ENCODE measurements around the gene C1orf210. TPM values are rescaled to one million over a fixed set of nuclear protein-coding genes. Genes with fewer than 3 reads are reported as not detected.

Gene C1orf210
- total RNA-seq, 1 experiment from 2014 or later, result 7.6 TPM

GRCh38 chr1:43321331-43321891 is 36.0 kb upstream of the C1orf210 start:
- ATAC-seq, result peak; percentile 75
- Histone ChIP-seq H3K4me1 (ENCODE audit: control insufficient read depth in 1 of 2, insufficient read depth in 2 of 2, low read length in 2 of 2) (peaks cover 0 to 27% of the 10 kb centered on the region in 2 experiments; a peak in 2 of 4 replicates), H3K27ac (ENCODE audit: low read depth, low read length) (no peak overlapping the region), H2AFZ (ENCODE audit: low read depth, low read length, poor library complexity, severe bottlenecking) (no peak overlapping the region), H3K9me3 (ENCODE audit: control insufficient read depth in 1 of 2, insufficient read depth in 1 of 2, low read depth in 1 of 2, low read length in 2 of 2) (peaks cover 0 to 3% of the 10 kb centered on the region in 2 experiments; a peak in 2 of 4 replicates), H3K4me3 (replicated peaks in 1 of 2; ENCODE audit: low read depth in 1 of 2, low read length in 2 of 2) (no peak overlapping the region), H3K27me3 (ENCODE audit: insufficient read depth, low read length) (no peaks in the 10 kb centered on the region), H3K79me2 (ENCODE audit: insufficient read depth, low read length) (no peaks in the 10 kb centered on the region), H3K4me2 (ENCODE audit: low read length) (peak overlapping the region; percentile 44), H3K9ac (ENCODE audit: low read length) (no peak overlapping the region), H3K9me2 (ENCODE audit: insufficient read depth) (no peaks in the 10 kb centered on the region), H4K20me1 (ENCODE audit: insufficient read depth) (no peaks in the 10 kb centered on the region), H3K36me3 (ENCODE audit: control insufficient read depth in 1 of 2, insufficient read depth in 2 of 2, low read length in 2 of 2) (no peaks in the 10 kb centered on the region)
- BruUV-seq (replicated peaks), result no TSS peak
- POLR2A ChIA-PET, result interaction anchor here (0.6 kb wide), 1 partner anchor 46 kb away, joined by 4 read pairs; no protein-coding TSS in a partner anchor
- CTCF ChIA-PET, result no interaction called here
- TF ChIP-seq REST (IDR thresholded peaks at IDR 0.05; ENCODE audit: low read depth) (no peak), TCF7L2 (IDR thresholded peaks at IDR 0.05; ENCODE audit: borderline replicate concordance, extremely low read depth, insufficient read depth, insufficient read length) (no peak), MAX (IDR thresholded peaks at IDR 0.05) (peak; percentile 53; the same call in 1 of the 2 replicates)
- intact Hi-C loops (cut with micrococcal nuclease), result no loop called here
- no peak for DNase-seq (ENCODE audit: low read depth, low spot score)
- RAD21 ChIA-PET (ENCODE audit: low non-redundant PET in 1 of 2, low total read pairs in 2 of 2, uncharacterized antibody in 2 of 2, unreplicated experiment in 2 of 2), result no interaction called here

- ChIA-PET POLR2A (no interaction called here), RAD21 (ENCODE audit: low non-redundant PET in 1 of 2, low total read pairs in 2 of 2, uncharacterized antibody in 2 of 2, unreplicated experiment in 2 of 2) (no interaction called here), CTCF (no interaction called here)
- H2AFZ ChIP-seq (ENCODE audit: low read depth, low read length, poor library complexity, severe bottlenecking), result no peak overlapping the region
- H3K27ac ChIP-seq (ENCODE audit: low read depth, low read length), result no peak overlapping the region
- no peak overlapping the region for H3K9ac ChIP-seq (ENCODE audit: low read length)
- no peaks in the 10 kb centered on the region for H3K27me3 ChIP-seq (ENCODE audit: insufficient read depth, low read length)
- intact Hi-C loops (cut with micrococcal nuclease), result no loop called here
- ATAC-seq, result no peak
- TF ChIP-seq EZH2 (IDR thresholded peaks at IDR 0.05) (no peak), ZFX (IDR thresholded peaks at IDR 0.05) (no peak), FOSL1 (IDR thresholded peaks at IDR 0.05; ENCODE audit: low read depth) (no peak), ATF3 (IDR thresholded peaks at IDR 0.05) (no peak), CBX3 (IDR thresholded peaks at IDR 0.05; ENCODE audit: low read depth) (no peak), EZH2phosphoT487 (IDR thresholded peaks at IDR 0.05; ENCODE audit: borderline replicate concordance) (no peak)
- DNase-seq (ENCODE audit: low read depth, low spot score), result no peak
- no peak overlapping the region for H3K4me3 ChIP-seq (replicated peaks in 1 of 2; ENCODE audit: low read depth in 1 of 2, low read length in 2 of 2)
- no peak overlapping the region for H3K4me2 ChIP-seq (ENCODE audit: low read length)
- peaks cover 0 to 27% of the 10 kb centered on the region in 2 experiments; a peak in 2 of 4 replicates for H3K4me1 ChIP-seq (ENCODE audit: control insufficient read depth in 1 of 2, insufficient read depth in 2 of 2, low read length in 2 of 2)
- no peaks in the 10 kb centered on the region for H3K9me2 ChIP-seq (ENCODE audit: insufficient read depth)
- no TSS peak for BruUV-seq (replicated peaks)
- H3K9me3 ChIP-seq (ENCODE audit: control insufficient read depth in 1 of 2, insufficient read depth in 1 of 2, low read depth in 1 of 2, low read length in 2 of 2), result no peaks in the 10 kb centered on the region; a peak in 1 of 4 replicates
- H3K36me3 ChIP-seq (ENCODE audit: control insufficient read depth in 1 of 2, insufficient read depth in 2 of 2, low read length in 2 of 2), result no peaks in the 10 kb centered on the region
- no peaks in the 10 kb centered on the region for H4K20me1 ChIP-seq (ENCODE audit: insufficient read depth)
- no peaks in the 10 kb centered on the region for H3K79me2 ChIP-seq (ENCODE audit: insufficient read depth, low read length)
These were observed 34.4 kb upstream of the C1orf210 start for GRCh38 chr1:43319766-43320165.
